GM12865 (cell line): ENCODE measurements around the gene MED31.
"Not testable (repeated sequence)": the region's sequence is repeated elsewhere in the genome, so short reads cannot be mapped to it uniquely, and the experiment has no call there.

Experiments
- DNase-seq: peaks from one replicate; pipeline ENCODE4 v3.0.0; 2010; ENCODE audit warnings: low read depth
- H3K4me3 ChIP-seq: 2 replicates; pipeline ENCODE4 v1.5.1; 2011; ENCODE audit warnings: mild to moderate bottlenecking, low read depth, low read length, control low read depth
- CTCF ChIP-seq: IDR thresholded peaks from 2 replicates; pipeline ENCODE4 v1.5.1; 2011; ENCODE audit warnings: low read length, control low read depth, low read depth, inconsistent platforms; ENCODE audit not compliant: insufficient read depth; ENCODE audit errors: missing control alignments

Gene MED31

GRCh38 chr17:6695051-6695450 is 43.6 kb upstream of the MED31 start:
- no peak for TF ChIP-seq CTCF
- DNase-seq: no peak
- H3K4me3 ChIP-seq: no peak overlapping the region

- DNase-seq, H3K4me3 ChIP-seq: not testable (repeated sequence)
Measured at GRCh38 chr17:6691958-6692357, 40.6 kb upstream of the MED31 start.

GRCh38 chr17:6691546-6691945 is 40.1 kb upstream of the MED31 start:
- no peak for DNase-seq
- TF ChIP-seq CTCF: no peak
- H3K4me3 ChIP-seq: no peak overlapping the region

- DNase-seq: no peak
- no peak for TF ChIP-seq CTCF
- H3K4me3 ChIP-seq: no peak overlapping the region
Measured at GRCh38 chr17:6690641-6691040, 39.2 kb upstream of the MED31 start.

- no peak overlapping the region for H3K4me3 ChIP-seq
- no peak for DNase-seq
- no peak for TF ChIP-seq CTCF
Measured at GRCh38 chr17:6688944-6689343, 37.5 kb upstream of the MED31 start.

- no peak for TF ChIP-seq CTCF
- H3K4me3 ChIP-seq: no peak overlapping the region
- DNase-seq: no peak
Measured at GRCh38 chr17:6686026-6686425, 34.6 kb upstream of the MED31 start.

GRCh38 chr17:6684881-6685767 is 33.7 kb upstream of the MED31 start:
- no peak for DNase-seq
- no peak overlapping the region for H3K4me3 ChIP-seq
- TF ChIP-seq CTCF: no peak

GRCh38 chr17:6684460-6684783 is 33.0 kb upstream of the MED31 start:
- no peak for DNase-seq
- H3K4me3 ChIP-seq: no peak overlapping the region
- no peak for TF ChIP-seq CTCF
